ENCODE data around the gene RSRP1. TPM values are rescaled to one million over a fixed set of nuclear protein-coding genes. Genes with fewer than 3 reads are reported as not detected.

RSRP1 gene
- total and polyA plus RNA-seq, 2 experiments from 2014 or later, result 91.4 to 93.7 TPM

- H3K79me2 ChIP-seq (replicated peaks; ENCODE audit: insufficient read depth), result no peaks in the 10 kb centered on the region
- no peak overlapping the region for H3K27ac ChIP-seq (ENCODE audit: low read depth)
- peaks cover 3% of the 10 kb centered on the region; the same call in 1 of the 2 replicates for H3K9me2 ChIP-seq (ENCODE audit: insufficient read depth)
- DNase-seq (ENCODE audit: low spot score) (peak; percentile 44), ATAC-seq (peak; percentile 54)
- Mint-ChIP-seq H3K27me3 (ENCODE audit: insufficient read depth, low read depth, poor library complexity) (peaks cover 6% of the 10 kb centered on the region), H3K27ac (no peak overlapping the region; the same call in 1 of the 2 replicates), H3K4me3 (no peak overlapping the region; the same call in 2 of the 3 replicates), H3K36me3 (ENCODE audit: low read depth) (no peaks in the 10 kb centered on the region; the same call in 2 of the 3 replicates), H3K4me1 (peaks cover 14% of the 10 kb centered on the region), H3K9me3 (no peaks in the 10 kb centered on the region)
- no peak for TF ChIP-seq NANOG (IDR thresholded peaks at IDR 0.05; ENCODE audit: borderline replicate concordance)
- TF ChIP-seq ZNF462 (CRISPR knock-in tag; IDR thresholded peaks at IDR 0.05), result no peak
- no peak for TF ChIP-seq JUNB (IDR thresholded peaks at IDR 0.05; ENCODE audit: unreplicated experiment)
- no peak; a peak in 1 of 4 replicates for TF ChIP-seq CTCF (conservative IDR thresholded peaks at IDR 0.05; ENCODE audit: low read depth in 2 of 2)
- TF ChIP-seq CREB1 (CRISPR knock-in tag; IDR thresholded peaks at IDR 0.05; ENCODE audit: low read depth), result no peak
- H3K36me3 ChIP-seq (ENCODE audit: insufficient read depth), result no peaks in the 10 kb centered on the region
- no peaks in the 10 kb centered on the region for H3F3A ChIP-seq (replicated peaks; ENCODE audit: low read depth)
- no peak overlapping the region for H3K4me2 ChIP-seq
- peak overlapping the region; percentile 81; the same call in 1 of the 2 replicates for H2AFZ ChIP-seq
- no peaks in the 10 kb centered on the region for H3K4me1 ChIP-seq (ENCODE audit: insufficient read depth)
- H3K27me3 ChIP-seq (ENCODE audit: insufficient read depth), result no peaks in the 10 kb centered on the region
- H3K4me3 ChIP-seq, result no peak overlapping the region
- no peaks in the 10 kb centered on the region for H4K20me1 ChIP-seq (replicated peaks; ENCODE audit: insufficient read depth)
These were observed 48.5 kb downstream of the RSRP1 start for GRCh38 chr1:25198663-25199252.
